Brain microvascular endothelial cell (primary cell): ENCODE data around the gene NFATC1.

Source experiments
- DNase-seq: peaks from one replicate; pipeline ENCODE4 v3.0.0-alpha.2; 2020
- H3K27ac ChIP-seq: fragments of 250-450 bp; sonication (Bioruptor Pico); 2 replicates; pipeline ENCODE4 v1.5.1; 2020; ENCODE audit warnings: mild to moderate bottlenecking, moderate library complexity
- H3K27me3 ChIP-seq: fragments of 250-450 bp; sonication (Bioruptor Pico); replicated peaks from 2 replicates; pipeline ENCODE4 v1.5.1; 2020; ENCODE audit warnings: mild to moderate bottlenecking
- H3K36me3 ChIP-seq: fragments of 250-450 bp; sonication (Bioruptor Pico); replicated peaks from 2 replicates; pipeline ENCODE4 v1.5.1; 2020; ENCODE audit warnings: mild to moderate bottlenecking
- H3K4me3 ChIP-seq: 2 replicates; pipeline ENCODE4 v1.5.1; 2011; ENCODE audit warnings: low read depth, mild to moderate bottlenecking, control low read depth, low read length, moderate library complexity
- in situ Hi-C: cut with HindIII; loops from 2 replicates; pipeline ENCODE4 v1.10.0; 2017; ENCODE audit warnings: low sequenced_read_pairs, low pct_ligation_motif_present
- TF ChIP-seq, protein P1 (sequence below): IDR thresholded peaks from 2 replicates; pipeline ENCODE4 v1.5.1; 2011; ENCODE audit warnings: low read depth, mild to moderate bottlenecking, moderate library complexity, low read length, control low read depth, inconsistent platforms; ENCODE audit errors: missing control alignments

NFATC1 gene

DNA sequence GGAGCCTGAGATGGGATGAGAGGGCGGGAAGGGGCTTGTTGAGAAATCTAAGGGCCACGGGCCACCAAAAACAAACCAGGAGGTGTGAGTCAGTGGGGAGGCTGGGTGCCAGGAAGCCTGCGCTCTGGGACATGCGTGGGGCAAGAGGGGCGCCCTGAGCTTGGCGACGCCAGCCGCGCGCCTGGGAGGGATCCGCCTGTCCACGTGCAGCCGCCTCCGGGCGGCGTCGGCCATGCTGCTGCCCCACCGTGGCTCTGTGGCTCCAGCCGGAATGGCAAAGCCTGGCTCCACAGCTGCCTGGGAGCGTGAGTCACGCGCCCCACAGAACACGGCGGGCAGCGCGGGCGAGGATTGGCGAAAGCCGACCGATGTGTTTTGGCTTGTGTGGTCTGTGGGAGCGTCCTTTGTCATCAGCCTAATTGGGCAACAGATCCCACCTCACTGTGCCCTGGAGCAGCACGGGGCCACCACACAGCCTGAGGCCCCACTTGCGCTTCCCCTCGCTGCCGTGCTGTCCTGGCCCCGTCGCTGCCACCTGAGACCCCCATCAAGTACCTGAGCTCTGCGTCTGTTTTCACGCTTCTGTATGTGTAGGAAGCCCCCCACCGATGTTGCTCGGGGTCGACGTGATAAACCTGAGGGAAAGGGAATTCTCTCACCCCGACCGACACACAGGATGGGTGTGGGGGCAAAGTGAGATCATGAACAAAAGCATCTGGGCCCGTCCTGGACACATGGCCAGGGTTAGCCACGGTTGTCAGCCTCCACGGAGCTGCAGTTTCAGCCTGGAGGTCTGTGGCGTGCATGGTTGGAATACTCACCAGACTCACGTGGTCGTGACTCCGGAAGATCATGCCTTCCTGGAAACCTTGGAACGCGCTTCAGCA, 80.5 kb downstream of the NFATC1 start:
- TF ChIP-seq, protein P1, sequence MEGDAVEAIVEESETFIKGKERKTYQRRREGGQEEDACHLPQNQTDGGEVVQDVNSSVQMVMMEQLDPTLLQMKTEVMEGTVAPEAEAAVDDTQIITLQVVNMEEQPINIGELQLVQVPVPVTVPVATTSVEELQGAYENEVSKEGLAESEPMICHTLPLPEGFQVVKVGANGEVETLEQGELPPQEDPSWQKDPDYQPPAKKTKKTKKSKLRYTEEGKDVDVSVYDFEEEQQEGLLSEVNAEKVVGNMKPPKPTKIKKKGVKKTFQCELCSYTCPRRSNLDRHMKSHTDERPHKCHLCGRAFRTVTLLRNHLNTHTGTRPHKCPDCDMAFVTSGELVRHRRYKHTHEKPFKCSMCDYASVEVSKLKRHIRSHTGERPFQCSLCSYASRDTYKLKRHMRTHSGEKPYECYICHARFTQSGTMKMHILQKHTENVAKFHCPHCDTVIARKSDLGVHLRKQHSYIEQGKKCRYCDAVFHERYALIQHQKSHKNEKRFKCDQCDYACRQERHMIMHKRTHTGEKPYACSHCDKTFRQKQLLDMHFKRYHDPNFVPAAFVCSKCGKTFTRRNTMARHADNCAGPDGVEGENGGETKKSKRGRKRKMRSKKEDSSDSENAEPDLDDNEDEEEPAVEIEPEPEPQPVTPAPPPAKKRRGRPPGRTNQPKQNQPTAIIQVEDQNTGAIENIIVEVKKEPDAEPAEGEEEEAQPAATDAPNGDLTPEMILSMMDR, result no peak
- in situ Hi-C loops, result no loop called here
- no peaks in the 10 kb centered on the region for H3K36me3 ChIP-seq
- H3K27me3 ChIP-seq, result no peaks in the 10 kb centered on the region
- no peak overlapping the region for H3K4me3 ChIP-seq
- DNase-seq, result no peak
- H3K27ac ChIP-seq, result no peak overlapping the region

DNA sequence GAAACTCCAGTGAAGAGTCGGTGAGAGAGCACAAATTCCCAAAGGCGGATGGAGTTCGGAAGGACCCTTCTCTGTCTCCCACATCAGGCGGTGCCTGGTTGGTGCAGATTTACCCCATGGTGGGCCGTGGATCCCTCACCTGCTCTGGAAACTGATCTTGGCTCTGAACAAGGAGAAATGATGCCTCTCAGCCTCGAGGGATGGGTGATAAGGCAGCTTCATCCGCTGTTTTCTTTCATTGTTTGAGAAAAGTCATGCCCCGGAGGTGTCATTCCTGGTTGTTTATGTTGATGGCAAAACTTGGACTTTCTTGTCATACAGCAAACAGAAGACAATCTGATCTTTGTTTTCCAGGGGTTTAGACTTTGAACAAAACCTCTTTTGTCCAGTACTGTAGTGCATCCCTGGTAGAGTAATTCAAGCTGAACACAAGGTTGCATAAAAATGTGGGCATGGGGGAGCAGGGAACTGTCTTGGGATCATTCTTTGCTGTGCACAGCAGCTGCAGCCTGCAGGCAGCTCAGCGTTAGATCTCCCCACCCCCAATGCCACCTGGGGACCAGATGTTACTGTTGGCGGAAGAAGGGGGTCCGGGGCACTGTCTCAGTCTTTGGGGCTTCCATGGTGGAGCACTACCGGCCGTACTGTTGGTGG, 81.3 kb downstream of the NFATC1 start:
- in situ Hi-C loops, result no loop called here
- no peak for DNase-seq
- TF ChIP-seq, protein P1, result no peak
- no peaks in the 10 kb centered on the region for H3K36me3 ChIP-seq
- no peaks in the 10 kb centered on the region for H3K27me3 ChIP-seq
- no peak overlapping the region for H3K4me3 ChIP-seq
- no peak overlapping the region for H3K27ac ChIP-seq

DNA sequence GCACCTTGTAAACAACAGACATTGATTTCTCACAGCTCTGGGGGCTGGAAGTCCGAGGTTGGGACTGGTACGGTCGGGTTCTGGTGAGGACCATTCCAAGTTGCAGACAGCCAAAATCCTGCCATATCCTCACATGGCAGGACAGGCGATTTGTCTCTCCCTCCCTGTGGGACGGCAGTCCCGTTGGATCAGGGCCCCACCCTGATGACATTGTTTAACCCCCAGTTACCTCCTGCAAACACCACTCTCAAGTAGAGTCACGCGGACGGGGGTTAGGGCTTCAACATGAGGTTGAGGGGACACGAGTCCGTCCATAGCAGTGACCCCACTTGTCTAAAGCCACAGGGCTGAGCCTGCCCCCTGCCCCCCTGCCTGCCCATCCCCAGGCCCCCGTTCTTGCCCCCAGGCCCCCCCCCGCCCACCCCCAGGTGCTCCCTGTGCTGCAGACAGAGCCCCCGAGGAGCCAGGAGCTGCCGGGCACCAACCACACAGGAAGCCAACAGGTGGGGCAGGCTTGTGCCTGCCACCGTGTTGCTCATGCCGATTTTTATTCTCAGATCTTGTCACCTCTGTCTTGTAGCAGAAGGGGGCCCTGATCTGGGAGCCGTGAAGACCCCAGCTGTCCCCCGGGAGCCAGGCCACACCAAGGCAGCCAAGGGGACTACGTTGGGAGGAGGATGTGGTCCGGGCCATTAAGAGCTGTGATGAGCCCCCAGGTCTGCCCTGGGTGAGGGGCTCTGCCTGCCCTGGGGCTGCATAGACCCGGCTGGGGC, 82.2 kb downstream of the NFATC1 start:
- no peak for DNase-seq
- Histone ChIP-seq H3K27ac (no peak overlapping the region), H3K27me3 (no peaks in the 10 kb centered on the region), H3K4me3 (no peak overlapping the region), H3K36me3 (no peaks in the 10 kb centered on the region)
- TF ChIP-seq, protein P1, result no peak
- in situ Hi-C loops, result no loop called here

DNA sequence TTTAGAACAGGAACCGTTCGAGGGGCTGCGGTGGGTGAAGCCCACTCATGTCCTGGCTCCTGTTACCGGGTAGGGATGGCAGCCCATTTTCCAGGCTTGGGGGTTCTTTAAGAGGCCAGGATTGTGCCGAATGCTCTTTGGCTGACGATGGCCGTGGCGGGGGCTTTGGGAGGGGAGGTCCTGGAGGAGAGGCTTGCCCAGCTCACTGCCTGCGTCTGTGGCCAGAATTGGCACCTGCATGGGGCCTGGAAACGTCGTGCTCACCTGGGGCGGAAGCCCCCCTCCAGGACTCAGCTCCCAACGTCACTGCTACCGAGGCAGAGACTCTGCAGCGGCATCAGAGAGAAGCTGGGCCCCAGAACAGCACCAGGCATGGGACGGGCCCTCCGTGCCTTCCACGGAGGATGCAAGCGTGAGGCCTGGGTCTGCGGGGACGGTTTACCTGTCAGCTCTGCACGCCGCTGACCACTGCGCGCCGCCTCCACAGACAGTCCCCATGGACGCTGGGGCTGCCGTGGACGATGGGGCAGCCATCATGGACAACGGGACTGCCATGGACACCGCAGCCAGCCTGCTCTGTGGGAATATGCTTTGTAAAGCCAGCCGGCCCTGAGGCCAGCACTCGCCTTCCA, 82.9 kb downstream of the NFATC1 start:
- no peak for DNase-seq

DNA sequence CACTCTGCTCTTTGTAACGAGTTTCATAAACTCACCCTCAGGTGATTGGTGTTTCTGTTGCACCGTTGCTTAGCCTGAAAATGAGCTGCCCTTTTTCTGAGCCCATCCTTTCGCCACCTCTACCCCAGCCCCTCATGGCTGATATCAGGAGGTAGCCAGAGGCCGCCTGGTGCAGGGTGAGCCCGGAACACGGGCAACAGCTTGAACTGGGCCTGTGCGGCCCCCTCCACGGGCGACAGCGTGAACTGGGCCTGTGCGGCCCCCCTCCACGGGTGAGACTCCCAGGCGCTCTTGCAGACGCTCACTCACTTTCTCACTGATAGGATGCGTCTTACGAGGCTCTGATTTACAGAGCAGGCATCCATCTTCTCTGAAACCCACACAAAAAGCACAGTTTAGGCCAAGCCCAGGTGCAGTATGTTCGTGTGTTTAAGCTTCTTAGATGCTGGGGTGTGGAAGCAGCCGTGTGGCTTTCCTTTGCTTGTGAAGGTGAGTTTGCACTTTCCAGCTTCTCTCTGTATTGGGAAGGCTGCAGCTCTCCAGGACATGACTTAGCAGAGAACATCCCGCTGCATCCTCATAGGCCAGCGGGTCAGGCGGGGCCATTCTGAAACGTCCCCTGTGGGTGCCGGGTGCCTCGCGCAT, 83.5 kb downstream of the NFATC1 start:
- TF ChIP-seq, protein P1, result no peak
- DNase-seq, result no peak
- in situ Hi-C loops, result no loop called here
- Histone ChIP-seq H3K4me3 (no peak overlapping the region), H3K27me3 (no peaks in the 10 kb centered on the region), H3K27ac (no peak overlapping the region), H3K36me3 (no peaks in the 10 kb centered on the region)

More for the DNA sequence above, 82.9 kb downstream of the NFATC1 start:
- H3K27ac ChIP-seq, result no peak overlapping the region
- TF ChIP-seq, protein P1, result no peak
- H3K27me3 ChIP-seq, result no peaks in the 10 kb centered on the region
- H3K36me3 ChIP-seq, result no peaks in the 10 kb centered on the region
- H3K4me3 ChIP-seq, result no peak overlapping the region
- in situ Hi-C loops, result no loop called here
